Measurements from ENCODE around the gene KIF14. TPM values are rescaled to one million over a fixed set of nuclear protein-coding genes. Genes with fewer than 3 reads are reported as not detected.
A peak's percentile ranks its signal among the peaks of the same experiment; 100 is the strongest.
"Not testable (repeated sequence)": the region's sequence is repeated elsewhere in the genome, so short reads cannot be mapped to it uniquely, and the experiment has no call there.

Gene KIF14
- total RNA-seq, 1 donor from 2014 or later, result 0.08 TPM

GRCh38 chr1:200588698-200589097 lies 31.9 kb downstream of the KIF14 start:
- Histone ChIP-seq H3K36me3 (no peaks in the 10 kb centered on the region), H3K9me3 (replicated peaks) (no peaks in the 10 kb centered on the region), H3K4me3 (no peak overlapping the region), H3K27ac (replicated peaks) (no peak overlapping the region), H3K4me1 (no peaks in the 10 kb centered on the region), H3K27me3 (ENCODE audit: low read depth) (no peaks in the 10 kb centered on the region)
- TF ChIP-seq CTCF (IDR thresholded peaks at IDR 0.05; ENCODE audit: borderline replicate concordance), result no peak
- intact Hi-C loops (cut with micrococcal nuclease), result no loop called here
- no peak for DNase-seq

GRCh38 chr1:200564319-200564718 lies 56.2 kb downstream of the KIF14 start:
- no peaks in the 10 kb centered on the region for H3K36me3 ChIP-seq
- intact Hi-C loops (cut with micrococcal nuclease), result no loop called here
- no peak for TF ChIP-seq CTCF (IDR thresholded peaks at IDR 0.05; ENCODE audit: borderline replicate concordance)
- no peak for DNase-seq
- no peak overlapping the region for H3K27ac ChIP-seq (replicated peaks)
- H3K4me3 ChIP-seq, result no peak overlapping the region
- no peaks in the 10 kb centered on the region for H3K4me1 ChIP-seq
- H3K9me3 ChIP-seq (replicated peaks), result no peaks in the 10 kb centered on the region
- peaks cover 7% of the 10 kb centered on the region for H3K27me3 ChIP-seq (ENCODE audit: low read depth)

- Histone ChIP-seq H3K4me1 (no peaks in the 10 kb centered on the region), H3K36me3 (no peaks in the 10 kb centered on the region), H3K4me3 (no peak overlapping the region), H3K27me3 (ENCODE audit: low read depth) (peaks cover 7% of the 10 kb centered on the region), H3K27ac (replicated peaks) (no peak overlapping the region), H3K9me3 (replicated peaks) (no peaks in the 10 kb centered on the region)
- DNase-seq, result no peak
- no peak for TF ChIP-seq CTCF (IDR thresholded peaks at IDR 0.05; ENCODE audit: borderline replicate concordance)
- intact Hi-C loops (cut with micrococcal nuclease), result no loop called here
These were observed 58.7 kb downstream of the KIF14 start for GRCh38 chr1:200561856-200562214.

GRCh38 chr1:200558866-200559459 lies 61.6 kb downstream of the KIF14 start:
- no peak for DNase-seq
- TF ChIP-seq CTCF (IDR thresholded peaks at IDR 0.05; ENCODE audit: borderline replicate concordance), result peak; percentile 67
- no peaks in the 10 kb centered on the region for H3K36me3 ChIP-seq

GRCh38 chr1:200556002-200556401 lies 64.5 kb downstream of the KIF14 start:
- intact Hi-C loops (cut with micrococcal nuclease), result no loop called here
- no peak for DNase-seq
- Histone ChIP-seq H3K4me1 (no peaks in the 10 kb centered on the region), H3K36me3 (no peaks in the 10 kb centered on the region), H3K9me3 (replicated peaks) (no peaks in the 10 kb centered on the region), H3K27me3 (ENCODE audit: low read depth) (no peaks in the 10 kb centered on the region), H3K27ac (replicated peaks) (no peak overlapping the region), H3K4me3 (no peak overlapping the region)
- no peak for TF ChIP-seq CTCF (IDR thresholded peaks at IDR 0.05; ENCODE audit: borderline replicate concordance)

More at GRCh38 chr1:200558866-200559459, 61.6 kb downstream of the KIF14 start:
- Histone ChIP-seq H3K9me3 (replicated peaks) (no peaks in the 10 kb centered on the region), H3K27me3 (ENCODE audit: low read depth) (peaks cover 7% of the 10 kb centered on the region), H3K4me1 (no peaks in the 10 kb centered on the region), H3K27ac (replicated peaks) (no peak overlapping the region), H3K4me3 (no peak overlapping the region)
- intact Hi-C loops (cut with micrococcal nuclease), result no loop called here

- H3K27ac ChIP-seq (replicated peaks); intact Hi-C loops (cut with micrococcal nuclease); H3K9me3 ChIP-seq (replicated peaks); H3K4me1 ChIP-seq; H3K27me3 ChIP-seq (ENCODE audit: low read depth); H3K4me3 ChIP-seq; DNase-seq; H3K36me3 ChIP-seq: not testable (repeated sequence)
These were observed 67.8 kb downstream of the KIF14 start for GRCh38 chr1:200552737-200553136.

Measured in left ventricle myocardium inferior (tissue), 1 donor.